GOT3 (cell line): ENCODE data around the gene PXN.
"Not testable (repeated sequence)": the region's sequence is repeated elsewhere in the genome, so short reads cannot be mapped to it uniquely, and the experiment has no call there.

Experiments
- DNase-seq: peaks from one replicate; lab custom pipeline; 2025; ENCODE audit warnings: mixed read lengths; lab: John Stamatoyannopoulos, UW

Gene PXN

GRCh38 chr12:120262852-120263747 lies 2.4 kb downstream of the PXN start:
- DNase-seq: no peak

DNA sequence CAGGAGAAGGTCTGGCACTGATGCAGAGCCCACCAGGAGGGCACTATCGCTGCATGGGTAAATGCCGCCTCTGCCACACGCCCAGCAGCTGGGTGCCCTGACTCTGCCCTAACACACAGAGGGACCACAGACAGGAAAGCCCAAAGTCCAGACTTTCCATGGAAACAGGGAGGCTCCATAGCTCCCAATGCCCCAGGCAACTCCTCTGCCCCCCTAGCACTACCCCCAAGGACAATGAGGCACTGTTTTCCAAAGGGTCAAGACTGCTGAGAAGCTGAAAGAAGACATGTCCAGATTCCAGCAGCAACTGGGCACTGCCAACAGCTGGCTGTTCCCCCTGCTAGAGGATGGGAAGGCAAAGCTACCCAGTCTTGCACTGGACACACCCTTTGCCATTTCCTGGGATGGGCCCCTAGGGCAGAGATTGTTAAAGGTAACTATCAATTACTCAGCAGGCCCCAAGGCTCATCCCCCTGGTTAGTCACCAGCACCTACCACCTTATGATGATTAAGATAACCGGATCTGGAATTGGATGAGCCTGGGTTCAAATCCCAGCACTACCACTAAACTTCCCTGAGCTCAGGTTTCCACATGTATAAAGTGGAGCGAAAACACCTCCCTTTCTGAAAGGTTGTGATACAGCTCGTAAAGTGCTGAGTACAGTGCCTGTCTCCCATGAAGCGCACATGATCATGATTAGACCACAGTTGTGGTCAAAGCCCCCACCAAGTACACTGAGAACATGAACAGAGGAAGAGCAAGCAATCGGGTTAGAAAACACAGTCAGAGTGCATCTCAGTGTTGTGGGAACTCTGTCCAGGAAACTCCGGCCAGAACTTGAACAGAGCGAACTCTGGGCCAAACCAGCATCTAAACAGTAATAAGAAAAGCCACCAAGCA lies 3.3 kb downstream of the PXN start:
- no peak for DNase-seq

DNA sequence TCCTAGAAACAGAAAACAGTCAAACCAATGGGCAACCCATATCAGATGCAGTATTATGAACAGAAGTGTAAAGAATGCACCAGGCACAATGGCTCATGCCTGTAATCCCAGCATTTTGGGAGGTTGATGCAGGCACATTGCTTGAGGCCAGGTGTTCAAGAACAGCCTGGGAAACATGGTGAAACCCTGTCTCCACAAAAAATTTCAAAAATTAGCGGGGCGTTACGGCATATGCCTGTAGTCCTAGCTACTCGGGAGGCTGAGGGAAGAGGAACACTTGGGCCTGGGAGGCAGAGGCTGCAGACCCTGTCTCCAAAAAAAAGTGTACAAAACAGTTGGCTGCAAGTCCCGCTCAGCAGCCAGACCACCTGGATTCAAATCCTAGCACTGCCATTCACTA lies 4.9 kb downstream of the PXN start:
- no peak for DNase-seq

- DNase-seq: no peak
Measured at GRCh38 chr12:120259418-120260202, 5.9 kb downstream of the PXN start.

DNA sequence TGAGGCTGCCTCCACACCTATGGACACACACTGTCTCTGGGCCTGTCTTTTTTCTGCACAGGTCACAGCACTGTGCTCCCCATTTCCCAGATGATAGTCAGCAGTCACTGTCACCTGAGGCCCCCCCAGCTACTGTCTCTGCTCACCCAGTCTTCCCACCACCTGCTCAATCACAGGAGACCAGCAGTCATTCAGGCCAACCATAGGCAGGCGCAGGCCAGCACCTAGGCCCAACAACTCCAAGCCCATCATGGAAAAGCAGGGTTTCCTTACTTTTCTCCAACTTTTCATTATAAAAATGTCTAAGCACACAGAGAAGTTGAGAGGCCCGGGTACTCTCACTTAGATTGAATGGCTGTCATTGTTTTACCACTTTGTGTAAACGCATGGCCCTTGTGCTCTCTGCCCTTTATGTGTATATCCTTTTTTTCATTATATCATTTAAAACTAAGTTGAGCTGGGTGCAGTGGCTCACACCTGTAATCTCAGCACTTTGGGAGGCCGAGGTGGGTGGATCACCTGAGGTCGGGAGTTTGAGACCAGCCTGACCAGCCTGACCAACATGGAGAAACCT lies 7.1 kb downstream of the PXN start:
- DNase-seq: no peak

DNA sequence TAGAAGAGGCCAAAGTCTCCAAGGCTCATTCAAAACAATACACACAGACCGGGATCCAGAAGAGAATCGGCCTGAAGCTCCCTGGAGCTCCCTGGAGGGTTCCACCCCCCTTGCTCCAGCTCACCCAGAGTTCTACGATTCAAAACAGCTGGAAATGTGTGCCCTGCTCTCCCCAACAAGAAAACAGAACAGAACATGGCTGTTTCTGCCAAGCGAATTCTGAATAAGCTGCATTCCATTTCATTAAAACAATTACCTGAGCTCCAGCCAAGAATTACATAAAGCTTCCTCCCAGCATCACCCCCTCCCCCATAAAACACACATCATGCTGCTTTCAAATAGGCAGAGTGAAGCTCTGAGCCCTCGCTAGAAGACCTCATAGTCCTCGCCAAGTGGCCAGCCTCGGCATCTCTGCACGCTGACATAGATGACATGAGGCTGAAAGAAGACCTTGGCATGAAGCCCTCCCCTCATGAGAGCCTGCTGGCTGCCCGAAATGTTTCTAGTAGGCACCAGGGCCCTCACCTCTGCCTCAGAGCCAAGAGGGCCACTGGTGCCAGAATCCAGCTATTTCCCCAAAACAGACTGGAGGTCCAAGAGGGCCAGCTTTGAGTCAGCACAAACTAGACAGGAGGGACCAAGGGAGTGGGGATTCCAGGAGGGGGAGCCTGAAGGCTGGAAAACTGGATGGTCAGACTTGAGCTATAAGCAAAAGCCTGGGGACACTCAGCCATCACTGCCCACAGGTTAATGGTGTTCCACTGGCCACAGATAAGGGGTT lies 8.3 kb downstream of the PXN start:
- DNase-seq: no peak

DNA sequence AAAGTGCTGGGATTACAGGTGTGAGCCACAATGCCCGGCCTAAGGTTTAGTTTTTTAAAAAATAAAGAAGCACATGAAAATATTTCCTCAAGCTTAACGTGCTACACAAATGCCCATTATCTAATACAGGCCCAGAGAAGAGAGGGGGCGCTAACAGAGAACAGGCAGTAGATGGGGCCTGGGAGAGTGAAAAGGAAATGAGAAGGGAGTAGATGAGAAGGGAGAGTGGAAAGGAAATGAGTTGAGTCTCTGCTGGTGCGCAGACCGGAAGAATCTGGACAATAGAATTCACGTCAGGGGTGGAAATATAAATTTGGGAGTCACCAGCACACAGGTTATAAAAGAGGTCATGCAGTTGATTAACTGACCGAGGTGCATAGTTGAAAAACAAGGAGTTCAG lies 10.7 kb downstream of the PXN start:
- DNase-seq: no peak

DNA sequence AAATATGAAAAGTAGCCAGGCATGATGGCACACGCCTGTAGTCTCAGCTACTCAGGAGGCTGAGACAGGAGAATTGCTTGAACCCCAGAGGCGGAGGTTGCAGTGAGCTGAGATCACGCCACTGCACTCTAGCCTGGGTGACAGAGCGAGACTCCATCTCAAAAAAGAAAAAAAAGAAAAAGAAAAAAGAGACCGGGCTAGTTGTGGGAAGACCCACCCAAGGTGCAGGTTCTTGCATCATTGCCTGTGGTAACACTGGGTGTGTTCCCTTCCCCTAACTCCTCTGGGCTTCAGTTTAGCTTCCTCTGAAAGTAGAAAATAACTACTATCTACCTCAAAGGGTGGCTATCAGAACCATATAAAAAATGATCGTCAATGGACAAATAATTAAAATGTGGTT lies 12.2 kb downstream of the PXN start:
- not testable (repeated sequence) for DNase-seq

DNA sequence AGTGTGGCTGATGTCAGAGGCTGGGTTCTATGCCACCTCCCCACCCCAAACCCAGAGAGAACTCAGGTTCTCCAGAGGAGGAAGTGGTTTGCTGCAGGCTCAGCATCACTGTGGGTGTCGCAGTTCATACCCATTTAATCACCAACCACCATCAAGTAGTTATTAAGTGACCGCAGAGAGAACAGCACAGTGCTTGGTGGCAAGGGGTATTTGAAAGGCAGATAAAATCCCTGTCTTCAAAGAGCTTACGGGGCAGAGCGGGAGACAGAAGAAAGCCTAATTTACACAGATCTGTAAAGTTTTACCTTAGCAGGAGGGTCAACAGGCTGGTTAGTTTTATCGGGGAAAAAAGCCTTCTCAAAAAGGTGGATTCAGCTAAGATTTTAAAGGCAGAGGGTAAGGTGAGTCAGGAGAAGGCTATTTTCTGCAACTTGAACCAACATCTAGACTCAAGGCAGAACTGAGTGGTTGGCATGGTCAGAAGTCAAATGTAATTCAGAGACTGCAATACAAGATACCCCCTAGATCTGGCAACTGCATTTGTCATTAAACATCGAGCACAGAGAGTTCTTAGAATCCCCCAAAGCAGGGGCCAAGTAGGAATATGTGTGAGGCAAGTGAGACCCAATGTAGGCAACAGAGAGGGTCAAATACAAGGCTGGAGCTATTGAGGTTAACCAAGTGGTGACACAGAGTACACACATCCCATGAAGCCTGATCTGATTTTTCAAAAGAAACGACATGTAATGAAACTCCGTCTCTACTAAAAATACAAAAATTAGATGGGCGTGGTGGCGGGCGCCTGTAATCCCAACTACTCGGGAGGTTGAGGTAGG lies 13.2 kb downstream of the PXN start:
- no peak for DNase-seq

DNA sequence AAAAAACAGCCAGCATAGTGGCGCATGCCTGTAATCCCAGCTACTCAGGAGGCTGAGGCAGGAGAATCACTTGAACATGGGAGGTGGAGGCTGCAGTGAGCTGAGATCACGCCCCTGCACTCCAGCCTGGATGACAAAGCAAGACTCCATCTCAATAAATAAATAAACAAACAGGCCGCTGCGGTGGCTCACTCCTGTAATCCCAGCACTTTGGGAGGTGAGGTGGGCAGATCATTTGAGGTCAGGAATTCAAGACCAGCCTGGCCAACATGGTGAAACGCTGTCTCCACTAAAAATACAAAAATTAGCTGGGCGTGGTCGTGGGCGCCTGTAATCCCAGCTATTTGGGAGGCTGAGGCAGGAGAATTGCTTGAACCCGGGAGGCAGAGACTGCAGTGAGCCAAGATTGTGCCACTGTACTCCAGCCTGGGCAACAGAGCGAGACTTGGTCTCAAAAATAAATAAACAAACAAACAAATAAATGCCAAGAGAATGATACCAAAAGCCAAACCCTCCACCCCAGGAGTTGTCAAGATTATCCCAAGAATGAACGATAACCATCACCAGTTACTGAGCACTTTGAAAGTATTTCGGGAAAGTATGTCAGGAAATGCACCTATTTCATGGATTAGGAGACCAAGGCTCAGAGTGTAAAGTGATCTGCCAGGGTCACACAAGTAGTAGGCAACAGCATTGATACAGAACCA lies 14.0 kb downstream of the PXN start:
- DNase-seq: not testable (repeated sequence)

GRCh38 chr12:120249875-120250795 lies 15.4 kb downstream of the PXN start:
- DNase-seq: no peak

GRCh38 chr12:120249266-120249874 lies 16.2 kb downstream of the PXN start:
- DNase-seq: no peak

GRCh38 chr12:120247621-120248030 lies 17.9 kb downstream of the PXN start:
- DNase-seq: no peak

GRCh38 chr12:120247183-120247582 lies 18.3 kb downstream of the PXN start:
- DNase-seq: no peak

DNA sequence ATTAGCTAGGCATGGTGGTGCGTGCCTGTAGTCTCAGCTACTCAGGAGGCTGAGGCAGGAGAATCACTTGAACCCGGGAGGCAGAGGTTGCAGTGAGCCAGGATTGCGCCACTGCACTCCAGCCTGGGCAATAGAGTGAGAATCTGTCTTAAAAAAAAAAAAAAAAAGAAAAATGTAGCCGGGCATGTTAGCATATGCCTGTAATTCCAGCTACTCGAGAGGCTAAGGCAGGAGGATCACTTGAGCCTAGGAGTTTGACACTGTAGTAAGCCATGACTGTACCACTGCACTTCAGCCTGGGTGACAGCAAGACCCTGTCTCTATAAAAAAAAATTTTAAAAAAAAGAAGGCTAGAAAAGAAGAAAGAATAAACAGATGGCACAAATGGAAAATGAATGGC lies 18.8 kb downstream of the PXN start:
- DNase-seq: not testable (repeated sequence)

GRCh38 chr12:120242971-120243699 lies 22.4 kb downstream of the PXN start:
- no peak for DNase-seq

GRCh38 chr12:120242275-120242799 lies 23.2 kb downstream of the PXN start:
- no peak for DNase-seq
